Adrenal gland (tissue), 12 donors: ENCODE results near the gene CILP. TPM values are rescaled to one million over a fixed set of nuclear protein-coding genes. Genes with fewer than 3 reads are reported as not detected.
"Not testable (repeated sequence)": the region's sequence is repeated elsewhere in the genome, so short reads cannot be mapped to it uniquely, and the experiment has no call there.

Source experiments
- DNase-seq, 7 donors: peaks; one replicate each; pipeline ENCODE4 v3.0.0-alpha.2; 2019 to 2020
- H3K27ac ChIP-seq, 5 donors: fragments of 200-600 bp; sonication (generic) in 4 of 5; 1 replicate in 3 of 5; 2 replicates in 2 of 5; pipeline versions ENCODE4 v1.5.1 to v1.8.0; 2016 to 2020; ENCODE audit warnings: mild to moderate bottlenecking in 1 of 5
- H3K27me3 ChIP-seq: fragments of 200-600 bp; 2 replicates; pipeline ENCODE4 v1.8.0; 2021
- H3K36me3 ChIP-seq, 2 donors: fragments of 200-600 bp; replicated peaks in 1 of 2; 1 replicate in 1 of 2; 2 replicates in 1 of 2; pipeline versions ENCODE4 v1.5.1 to v1.8.0; 2018 to 2022
- H3K4me1 ChIP-seq, 2 donors: fragments of 200-600 bp; replicated peaks in 1 of 2; 1 replicate in 1 of 2; 2 replicates in 1 of 2; pipeline versions ENCODE4 v1.5.1 to v1.8.0; 2018 to 2021
- H3K4me3 ChIP-seq, 4 donors: fragments of 200-600 bp; sonication (generic) in 3 of 4; one replicate each; pipeline ENCODE4 v1.5.1; 2016 to 2018
- H3K9me3 ChIP-seq, 3 donors: fragments of 200-600 bp; sonication (generic) in 1 of 3; replicated peaks in 1 of 3; 1 replicate in 2 of 3; 2 replicates in 1 of 3; pipeline versions ENCODE4 v1.5.1 to v1.8.0; 2016 to 2021
- CTCF ChIP-seq, 6 experiments: fragments of 450-650 bp in 4 of 6; fragments of 200-600 bp in 2 of 6; sonication (generic) in 1 of 6; IDR thresholded peaks; 1 replicate in 5 of 6; 2 replicates in 1 of 6; pipeline versions ENCODE4 v1.5.1 to v1.8.0; 2016 to 2021; ENCODE audit warnings: antibody characterized with exemption in 6 of 6, mild to moderate bottlenecking in 2 of 6, moderate library complexity in 1 of 6
- POLR2A ChIP-seq, 2 donors: fragments of 450-650 bp; IDR thresholded peaks; one replicate each; pipeline ENCODE4 v1.6.1; 2017; ENCODE audit warnings: antibody characterized with exemption in 2 of 2, mild to moderate bottlenecking in 2 of 2, moderate library complexity in 1 of 2
- WGBS, 4 donors: extraction: QIAGEN DNeasy Blood & Tissue Kit in 2 of 4; methylation state at CpG; one replicate each; pipeline versions ENCODE4 v1.1.5 to v1.1.7; 2013 to 2017; 5-methylcytosine and 5-hydroxymethylcytosine counted together
- intact Hi-C, 2 donors: fragments of 100-400 bp; cut with DNase I; formaldehyde crosslinking; loops; one replicate each; pipeline versions ENCODE4 v1.14.1 to v1.15.0; 2022 to 2023
- polyA plus RNA-seq, 3 donors: library from polyadenylated mRNA; stranded (reverse); fragments of 200-250 nt in 2 of 3; fragments of 350-450 nt in 1 of 3; fragmentation: Illumina TruSeq in 1 of 3; extraction: RNeasy Lipid Tissue Mini Kit (QIAGEN cat#74804) in 1 of 3; gene quantifications; one replicate each; pipeline ENCODE4 v1.2.3, GENCODE V29; 2013 to 2014
- total RNA-seq, 9 donors: library from RNA; depleted of rRNA in 4 of 9; stranded (reverse); fragments of >200 nt in 4 of 9; fragments of 120-200 nt in 1 of 9; fragmentation: NEBNext Ultra II Directional in 1 of 9; extraction: Animal tissue kit (Norgen Biotek cat#: 25700) in 1 of 9; gene quantifications; one replicate each; pipeline versions ENCODE4 v1.1.0 to v1.2.4, GENCODE V29; 2013 to 2023
- donor health status: healthy with polysubstance abuse.
- donor health status: Bipolar disorder and iron deficiency.
- donor health status: DM: yes; HTN: yes; CAD: no.
- donor health status: DM: no; HTN: no; CAD: no.
- donor health status: DM: no; HTN: no; CAD: no.
- donor health status: DM: yes; HTN: yes; CAD: no.

CILP gene
- total and polyA plus RNA-seq, 12 donors, result 0.39 to 2.7 (median 0.96) TPM

- Histone ChIP-seq H3K27me3 (no peaks in the 10 kb centered on the region), H3K9me3 (no peaks in the 10 kb centered on the region), H3K27ac (no peak overlapping the region), H3K36me3 (no peaks in the 10 kb centered on the region), H3K4me1 (no peaks in the 10 kb centered on the region), H3K4me3 (no peak overlapping the region)
- TF ChIP-seq CTCF (IDR thresholded peaks at IDR 0.05) (no peak), POLR2A (IDR thresholded peaks at IDR 0.05) (no peak)
- intact Hi-C loops, result loop anchor here in 1 of 2 donors (5.0 kb wide), 1 partner anchor 72 kb away; no protein-coding TSS in a partner anchor
- 62 to 74% (median 68%) methylated on average over 3 to 7 of the region's 7 CpGs for WGBS, 4 donors
- no peak for DNase-seq
These were observed 16.3 kb downstream of the CILP start for GRCh38 chr15:65194826-65195547.

GRCh38 chr15:65192016-65192415 is 19.3 kb downstream of the CILP start:
- WGBS, 4 donors, result 69 to 86% (median 84%) methylated on average over 2 to 5 of the region's 5 CpGs
- intact Hi-C loops, result loop anchor here in 1 of 2 donors (5.0 kb wide), 1 partner anchor 75 kb away; no protein-coding TSS in a partner anchor

GRCh38 chr15:65189102-65189740 is 22.1 kb downstream of the CILP start:
- intact Hi-C loops, result loop anchor here in 1 of 2 donors (5.0 kb wide), 2 partner anchors 83 to 108 kb away; partner anchors contain the start of gene RNU5A-1
- TF ChIP-seq POLR2A (IDR thresholded peaks at IDR 0.05), result no peak
- TF ChIP-seq CTCF (IDR thresholded peaks at IDR 0.05), result peak; percentile 40 to 88 (median 69)
- Histone ChIP-seq H3K4me1 (peaks cover 4 to 5% of the 10 kb centered on the region in 2 donors), H3K27ac (no peak overlapping the region), H3K4me3 (no peak overlapping the region), H3K27me3 (no peaks in the 10 kb centered on the region), H3K9me3 (no peaks in the 10 kb centered on the region), H3K36me3 (no peaks in the 10 kb centered on the region)
- DNase-seq, result peak in 6 of 7 donors; percentile 31 to 54 (median 36)
- 6 to 17% (median 9%) methylated on average over 3 of the region's 3 CpGs for WGBS, 4 donors

More at GRCh38 chr15:65192016-65192415, 19.3 kb downstream of the CILP start:
- H3K9me3 ChIP-seq, result no peaks in the 10 kb centered on the region
- H3K27me3 ChIP-seq, result no peaks in the 10 kb centered on the region
- H3K4me1 ChIP-seq, result no peaks in the 10 kb centered on the region
- DNase-seq, result peak in 1 of 7 donors; percentile 23
- no peak overlapping the region for H3K4me3 ChIP-seq
- no peak for TF ChIP-seq POLR2A (IDR thresholded peaks at IDR 0.05)
- TF ChIP-seq CTCF (IDR thresholded peaks at IDR 0.05), result no peak
- no peak overlapping the region for H3K27ac ChIP-seq
- no peaks in the 10 kb centered on the region for H3K36me3 ChIP-seq

GRCh38 chr15:65188472-65188871 is 22.8 kb downstream of the CILP start:
- not testable (repeated sequence) for H3K9me3 ChIP-seq, H3K4me3 ChIP-seq, H3K4me1 ChIP-seq, H3K27ac ChIP-seq, H3K27me3 ChIP-seq, H3K36me3 ChIP-seq
- intact Hi-C loops, result loop anchor here in 1 of 2 donors (5.0 kb wide), 2 partner anchors 84 to 109 kb away; partner anchors contain the start of gene RNU5A-1
- peak in 1 of 7 donors; percentile 36 for DNase-seq
- WGBS, 4 donors, result 60 to 75% (median 67%) methylated on average over 8 to 9 of the region's 9 CpGs
